Endothelial cell of umbilical vein (primary cell): Measurements from ENCODE around the gene ANKS1A. TPM values are rescaled to one million over a fixed set of nuclear protein-coding genes. Genes with fewer than 3 reads are reported as not detected.

ENCODE experiments used
- BruUV-seq: library from RNA; stranded (reverse); fragments of 400-500 nt; replicated peaks from 2 replicates; lab custom pipeline; 2021; lab: Mats Ljungman, UMichigan
- CTCF ChIA-PET: fragments of 300-600, 350-600 bp; sonication (Branson Sonifier 250); formaldehyde crosslinking; loops from one replicate; lab custom pipeline; 2021; ENCODE audit warnings: antibody characterized with exemption, inconsistent platforms; lab: Charles Lee
- POLR2A ChIA-PET: fragments of 300-600, 350-600 bp; sonication (Branson Sonifier 250); formaldehyde crosslinking; loops from one replicate; lab custom pipeline; 2021; ENCODE audit warnings: antibody characterized with exemption, inconsistent platforms; lab: Charles Lee
- DNase-seq: peaks from one replicate; pipeline ENCODE4 v3.0.0-alpha.2; 2011; ENCODE audit warnings: low read depth, low spot score
- FAIRE-seq: peaks from 2 replicates; lab custom pipeline; 2011; peaks lifted over from hg19 to GRCh38; lab: Jason Lieb, UNC
- H2AFZ ChIP-seq: 2 replicates; pipeline ENCODE4 v1.6.0; 2012; ENCODE audit warnings: low read depth, low read length, control low read depth, inconsistent platforms
- H3K27ac ChIP-seq: 2 replicates; pipeline ENCODE4 v1.5.1; 2011; ENCODE audit warnings: low read depth, mild to moderate bottlenecking, control low read depth, low read length, moderate library complexity; ENCODE audit not compliant: insufficient read depth
- H3K27me3 ChIP-seq, 2 experiments: 2 replicates each; pipeline versions ENCODE4 v1.6.0 to v1.6.1; 2011; ENCODE audit warnings: low read length in 2 of 2, mixed read lengths in 1 of 2; ENCODE audit not compliant: control insufficient read depth in 2 of 2, insufficient read depth in 2 of 2
- H3K36me3 ChIP-seq, 2 experiments: 2 replicates in 1 of 2; 3 replicates in 1 of 2; pipeline ENCODE4 v1.5.1; 2011; ENCODE audit warnings: low read length in 2 of 2, mild to moderate bottlenecking in 1 of 2, moderate library complexity in 1 of 2; ENCODE audit not compliant: control insufficient read depth in 2 of 2, insufficient read depth in 2 of 2; ENCODE audit errors: extremely low read depth in 1 of 2
- H3K4me1 ChIP-seq: 3 replicates; pipeline ENCODE4 v1.5.1; 2011; ENCODE audit warnings: mild to moderate bottlenecking, low read length; ENCODE audit not compliant: control insufficient read depth, insufficient read depth; ENCODE audit errors: extremely low read depth
- H3K4me2 ChIP-seq: 2 replicates; pipeline ENCODE4 v1.6.1; 2011; ENCODE audit warnings: low read length, control low read depth, mixed read lengths; ENCODE audit not compliant: insufficient read depth
- H3K4me3 ChIP-seq, 3 experiments: fragments of 200-600 bp in 1 of 3; sonication (generic), shearing (Covaris generic) in 1 of 3; replicated peaks in 1 of 3; 2 replicates each; pipeline ENCODE4 v1.5.1; 2011 to 2016; ENCODE audit warnings: control low read depth in 3 of 3, low read length in 3 of 3, mild to moderate bottlenecking in 2 of 3, inconsistent platforms in 1 of 3, low read depth in 1 of 3, moderate library complexity in 1 of 3; ENCODE audit not compliant: insufficient read depth in 1 of 3
- H3K79me2 ChIP-seq: 2 replicates; pipeline ENCODE4 v1.6.0; 2012; ENCODE audit warnings: low read length, inconsistent platforms; ENCODE audit not compliant: control insufficient read depth, insufficient read depth
- H3K9ac ChIP-seq: replicated peaks from 2 replicates; pipeline ENCODE3; 2011; ENCODE audit warnings: low read length, control low read depth; ENCODE audit not compliant: insufficient read depth; ENCODE audit errors: extremely low read depth
- H3K9me1 ChIP-seq: replicated peaks from 3 replicates; pipeline ENCODE4 v1.6.0; 2011; ENCODE audit warnings: mild to moderate bottlenecking, low read length; ENCODE audit not compliant: control insufficient read depth, insufficient read depth; ENCODE audit errors: extremely low read depth
- H3K9me3 ChIP-seq: replicated peaks from 2 replicates; pipeline ENCODE4 v1.5.1; 2012; ENCODE audit warnings: low read length, inconsistent platforms; ENCODE audit not compliant: control insufficient read depth, insufficient read depth
- H4K20me1 ChIP-seq: replicated peaks from 2 replicates; pipeline ENCODE3; 2011; ENCODE audit warnings: mild to moderate bottlenecking, low read length; ENCODE audit not compliant: control insufficient read depth, insufficient read depth; ENCODE audit errors: extremely low read depth
- EZH2 ChIP-seq: IDR thresholded peaks from 2 replicates; pipeline ENCODE4 v1.6.1; 2012; ENCODE audit warnings: borderline replicate concordance, low read depth, mild to moderate bottlenecking, moderate library complexity, low read length, inconsistent platforms; ENCODE audit not compliant: severe bottlenecking
- FOS ChIP-seq: IDR thresholded peaks from 2 replicates; pipeline ENCODE4 v1.6.1; 2011; ENCODE audit warnings: mild to moderate bottlenecking, low read length, moderate library complexity, borderline replicate concordance; ENCODE audit not compliant: insufficient read depth
- GATA2 ChIP-seq: IDR thresholded peaks from 2 replicates; pipeline ENCODE4 v1.7.0; 2011; ENCODE audit warnings: low read depth, mild to moderate bottlenecking, moderate library complexity, mixed read lengths, low read length; ENCODE audit not compliant: insufficient read length, insufficient read depth
- JUN ChIP-seq: IDR thresholded peaks from 2 replicates; pipeline ENCODE4 v1.6.1; 2011; ENCODE audit warnings: borderline replicate concordance, low read depth; ENCODE audit not compliant: insufficient read length, insufficient read depth
- MYC ChIP-seq: IDR thresholded peaks from one replicate; pipeline ENCODE4 v1.6.1; 2011; ENCODE audit warnings: mild to moderate bottlenecking, low read depth, low read length
- POLR2A ChIP-seq: IDR thresholded peaks from 2 replicates; pipeline ENCODE4 v1.6.1; 2012; ENCODE audit warnings: low read depth, mild to moderate bottlenecking, control low read depth, low read length
- POLR2AphosphoS5 ChIP-seq: IDR thresholded peaks from 2 replicates; pipeline ENCODE4 v1.6.1; 2012; ENCODE audit warnings: low read depth, mild to moderate bottlenecking, control low read depth, low read length, moderate library complexity; ENCODE audit not compliant: insufficient read depth
- dilution Hi-C: fragments of 300-500 bp; cut with MboI; formaldehyde crosslinking; loops from one replicate; pipeline ENCODE4 v1.15.0; 2019; ENCODE audit warnings: low sequenced_read_pairs; ENCODE audit not compliant: extremely low pct_ligation_motif_present
- intact Hi-C: fragments of 100-400 bp; cut with micrococcal nuclease; formaldehyde crosslinking; loops from one replicate; pipeline ENCODE4 v1.10.0; 2022
- polyA plus RNA-seq, 4 experiments: library from polyadenylated mRNA; depleted of rRNA in 3 of 4; stranded (reverse) in 3 of 4; unstranded in 1 of 4; fragments of >200 nt; gene quantifications; 2 replicates each; pipeline versions ENCODE4 v1.2.1 to v1.2.3, GENCODE V29; 2011 to 2012; ENCODE audit warnings: missing spikeins in 1 of 4
- total RNA-seq: library from RNA; stranded (reverse); gene quantifications from 2 replicates; pipeline ENCODE4 v1.2.3, GENCODE V29; 2021
- TF ChIP-seq, protein P1 (sequence below), 2 donors: IDR thresholded peaks; 1 replicate in 1 of 2; 2 replicates in 1 of 2; pipeline ENCODE4 v1.5.1; 2011; ENCODE audit warnings: low read length in 2 of 2, mild to moderate bottlenecking in 2 of 2, moderate library complexity in 2 of 2, control low read depth in 1 of 2, inconsistent platforms in 1 of 2, low read depth in 1 of 2; ENCODE audit not compliant: insufficient read depth in 1 of 2; ENCODE audit errors: extremely low read depth in 1 of 2
- TF ChIP-seq, protein P2 (sequence below): IDR thresholded peaks from 2 replicates; pipeline ENCODE4 v1.6.1; 2011; ENCODE audit not compliant: insufficient read depth, insufficient read length

Gene ANKS1A
- total and polyA plus RNA-seq, 2 donors (not counting 3 experiments of a cell fraction or from before 2014, with no cell fraction given), result 8.9 to 26.1 TPM

DNA sequence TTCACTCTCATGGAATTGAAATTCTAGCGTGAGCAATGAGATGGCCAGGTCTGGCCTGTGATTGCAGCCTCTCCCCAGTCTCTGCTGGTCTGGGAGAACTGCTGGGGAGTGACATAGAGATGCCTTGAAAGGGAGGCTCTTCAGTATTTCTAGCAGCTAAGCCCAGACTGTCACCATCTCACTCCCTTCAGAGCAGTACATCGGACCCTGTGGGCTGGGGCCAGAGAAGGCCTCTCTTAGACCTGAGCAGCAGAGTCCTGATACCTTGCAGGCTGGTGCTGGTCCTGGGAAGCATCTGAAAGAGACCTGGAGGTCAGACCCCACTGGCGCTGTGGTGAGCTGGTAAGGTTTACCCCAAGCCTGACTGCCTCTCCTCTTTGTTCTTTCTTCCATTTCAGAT lies 164.6 kb downstream of the ANKS1A start:
- Histone ChIP-seq H4K20me1 (no peaks in the 10 kb centered on the region), H3K36me3 (peaks cover 0 to 15% of the 10 kb centered on the region in 2 experiments), H3K4me3 (no peak overlapping the region), H3K4me2 (no peak overlapping the region), H2AFZ (no peak overlapping the region), H3K9ac (no peak overlapping the region), H3K27me3 (no peaks in the 10 kb centered on the region), H3K4me1 (peaks cover under 1% of the 10 kb centered on the region), H3K27ac (no peak overlapping the region), H3K9me1 (no peaks in the 10 kb centered on the region), H3K9me3 (no peaks in the 10 kb centered on the region), H3K79me2 (no peaks in the 10 kb centered on the region)
- ChIA-PET POLR2A (no interaction called here), CTCF (interaction anchor here (1.0 to 2.0 kb wide), 4 partner anchors 14 to 186 kb away, joined by 3 to 6 read pairs (median 6); no protein-coding TSS in a partner anchor)
- DNase-seq (no peak), FAIRE-seq (no peak)
- intact Hi-C loops, result no loop called here
- dilution Hi-C loops, result no loop called here
- TF ChIP-seq POLR2A (no peak), EZH2 (no peak), JUN (no peak), POLR2AphosphoS5 (no peak), MYC (no peak), FOS (no peak), GATA2 (no peak)
- TF ChIP-seq, protein P1, sequence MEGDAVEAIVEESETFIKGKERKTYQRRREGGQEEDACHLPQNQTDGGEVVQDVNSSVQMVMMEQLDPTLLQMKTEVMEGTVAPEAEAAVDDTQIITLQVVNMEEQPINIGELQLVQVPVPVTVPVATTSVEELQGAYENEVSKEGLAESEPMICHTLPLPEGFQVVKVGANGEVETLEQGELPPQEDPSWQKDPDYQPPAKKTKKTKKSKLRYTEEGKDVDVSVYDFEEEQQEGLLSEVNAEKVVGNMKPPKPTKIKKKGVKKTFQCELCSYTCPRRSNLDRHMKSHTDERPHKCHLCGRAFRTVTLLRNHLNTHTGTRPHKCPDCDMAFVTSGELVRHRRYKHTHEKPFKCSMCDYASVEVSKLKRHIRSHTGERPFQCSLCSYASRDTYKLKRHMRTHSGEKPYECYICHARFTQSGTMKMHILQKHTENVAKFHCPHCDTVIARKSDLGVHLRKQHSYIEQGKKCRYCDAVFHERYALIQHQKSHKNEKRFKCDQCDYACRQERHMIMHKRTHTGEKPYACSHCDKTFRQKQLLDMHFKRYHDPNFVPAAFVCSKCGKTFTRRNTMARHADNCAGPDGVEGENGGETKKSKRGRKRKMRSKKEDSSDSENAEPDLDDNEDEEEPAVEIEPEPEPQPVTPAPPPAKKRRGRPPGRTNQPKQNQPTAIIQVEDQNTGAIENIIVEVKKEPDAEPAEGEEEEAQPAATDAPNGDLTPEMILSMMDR (IDR thresholded peaks at IDR 0.05; ENCODE audit: extremely low read depth in 1 of 2, insufficient read depth in 1 of 2, low read depth in 1 of 2, low read length in 2 of 2), result no peak
- TF ChIP-seq, protein P2, sequence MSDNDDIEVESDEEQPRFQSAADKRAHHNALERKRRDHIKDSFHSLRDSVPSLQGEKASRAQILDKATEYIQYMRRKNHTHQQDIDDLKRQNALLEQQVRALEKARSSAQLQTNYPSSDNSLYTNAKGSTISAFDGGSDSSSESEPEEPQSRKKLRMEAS, result no peak
- BruUV-seq, result no TSS peak
